K562 (cell line): Measurements from ENCODE around the gene PTH2. TPM values are rescaled to one million over a fixed set of nuclear protein-coding genes. Genes with fewer than 3 reads are reported as not detected.

Experiments used
- ATAC-seq: fragments of 200-7000 bp; cut with Tn5 transposase; 3 replicates; pipeline ENCODE4 v1.9.1; 2020; ENCODE audit warnings: moderate library complexity
- BruUV-seq: library from RNA; stranded (reverse); fragments of 400-500 nt; replicated peaks from 2 replicates; lab custom pipeline; 2021; lab: Mats Ljungman, UMichigan
- CTCF ChIA-PET: fragments of 300-600 bp; formaldehyde crosslinking; extraction: SDS; loops from one replicate; lab custom pipeline; 2021; ENCODE audit warnings: low intra/inter-chr PET ratio; lab: Yijun Ruan, JAX
- POLR2A ChIA-PET: fragments of 300-600, 350-650 bp; sonication (Branson Sonifier 250); formaldehyde crosslinking; extraction: SDS; loops from one replicate; lab custom pipeline; 2021; ENCODE audit warnings: antibody characterized with exemption, inconsistent platforms; lab: Yijun Ruan, JAX
- DNase-seq, 4 experiments: peaks; one replicate each; pipeline versions ENCODE4 v3.0.0 to v3.0.0-alpha.2; 2011 to 2018; ENCODE audit warnings: low spot score in 3 of 4, mixed read lengths in 3 of 4; ENCODE audit errors: extremely low read depth in 1 of 4
- FAIRE-seq: peaks from 2 replicates; lab custom pipeline; 2011; peaks lifted over from hg19 to GRCh38; lab: Jason Lieb, UNC
- H2AFZ ChIP-seq: 2 replicates; pipeline ENCODE4 v1.6.0; 2011; ENCODE audit warnings: low read depth, low read length, control low read depth, inconsistent platforms
- H3K27ac ChIP-seq: fragments of 200-600 bp; 3 replicates; pipeline ENCODE4 v1.8.0; 2011; ENCODE audit warnings: low read depth, mild to moderate bottlenecking, control low read depth, inconsistent platforms, low read length, moderate library complexity, mixed read lengths; ENCODE audit errors: extremely low read depth
- H3K27me3 ChIP-seq, 2 experiments: fragments of 300-600 bp in 1 of 2; 2 replicates in 1 of 2; 3 replicates in 1 of 2; pipeline versions ENCODE4 v1.6.0 to v1.8.0; 2011; ENCODE audit warnings: inconsistent platforms in 2 of 2, low read length in 2 of 2, mild to moderate bottlenecking in 1 of 2, mixed read lengths in 1 of 2, moderate library complexity in 1 of 2; ENCODE audit not compliant: control insufficient read depth in 2 of 2, insufficient read depth in 2 of 2
- H3K36me3 ChIP-seq: fragments of 300-600 bp; 3 replicates; pipeline ENCODE4 v1.8.0; 2011; ENCODE audit warnings: mild to moderate bottlenecking, low read length, inconsistent platforms; ENCODE audit not compliant: control insufficient read depth, insufficient read depth
- H3K4me1 ChIP-seq, 2 experiments: fragments of 200-600 bp in 1 of 2; replicated peaks in 1 of 2; 2 replicates in 1 of 2; 3 replicates in 1 of 2; pipeline versions ENCODE4 v1.5.1 to v1.8.0; 2011; ENCODE audit warnings: inconsistent platforms in 2 of 2, low read length in 2 of 2, mild to moderate bottlenecking in 1 of 2, mixed read lengths in 1 of 2, moderate library complexity in 1 of 2; ENCODE audit not compliant: control insufficient read depth in 2 of 2, insufficient read depth in 2 of 2
- H3K4me2 ChIP-seq: 2 replicates; pipeline ENCODE4 v1.6.1; 2011; ENCODE audit warnings: low read length, control low read depth, inconsistent platforms, mixed read lengths; ENCODE audit not compliant: insufficient read depth
- H3K4me3 ChIP-seq: fragments of 200-600 bp; sonication (generic), shearing (Covaris generic); 2 replicates; pipeline ENCODE4 v1.5.1; 2016; ENCODE audit warnings: control low read depth, inconsistent platforms
- H3K79me2 ChIP-seq: fragments of 200-600 bp; 3 replicates; pipeline ENCODE4 v1.8.0; 2011; ENCODE audit warnings: low read length, inconsistent platforms; ENCODE audit not compliant: control insufficient read depth, insufficient read depth
- H3K9ac ChIP-seq, 2 experiments: 2 replicates each; pipeline versions ENCODE4 v1.6.0 to v1.6.1; 2011; ENCODE audit warnings: low read depth in 2 of 2, low read length in 2 of 2, control low read depth in 1 of 2, inconsistent platforms in 1 of 2, mild to moderate bottlenecking in 1 of 2, mixed read lengths in 1 of 2; ENCODE audit not compliant: insufficient read depth in 1 of 2
- H3K9me1 ChIP-seq: one replicate; pipeline ENCODE4 v1.6.0; 2011; ENCODE audit warnings: inconsistent platforms, mild to moderate bottlenecking, low read length, moderate library complexity; ENCODE audit not compliant: control insufficient read depth, insufficient read depth
- H3K9me3 ChIP-seq: replicated peaks from 2 replicates; pipeline ENCODE4 v1.5.1; 2011; ENCODE audit warnings: low read depth, low read length, inconsistent platforms; ENCODE audit not compliant: control insufficient read depth, insufficient read depth
- H4K20me1 ChIP-seq: replicated peaks from 2 replicates; pipeline ENCODE4 v1.6.1; 2011; ENCODE audit warnings: low read length, inconsistent platforms, mixed read lengths; ENCODE audit not compliant: control insufficient read depth, insufficient read depth
- DMBX1 ChIP-seq: fragments of 250-450 bp; sonication (Bioruptor Pico); IDR thresholded peaks from 2 replicates; pipeline ENCODE4 v1.8.0; 2022; ENCODE audit warnings: inconsistent platforms, mild to moderate bottlenecking, moderate library complexity, borderline replicate concordance
- IFI16 ChIP-seq: fragments of 250-450 bp; sonication (Bioruptor Pico); IDR thresholded peaks from 2 replicates; pipeline ENCODE4 v2.1.2; 2022; ENCODE audit warnings: mild to moderate bottlenecking, inconsistent platforms
- KLF16 ChIP-seq: IDR thresholded peaks from 2 replicates; pipeline ENCODE4 v1.6.1; 2016; ENCODE audit warnings: antibody characterized with exemption
- L3MBTL2 ChIP-seq: fragments of 450-650 bp; IDR thresholded peaks from 2 replicates; pipeline ENCODE4 v1.6.1; 2016; ENCODE audit warnings: mild to moderate bottlenecking, moderate library complexity
- LEF1 ChIP-seq: fragments of 450-650 bp; IDR thresholded peaks from 2 replicates; pipeline ENCODE4 v1.6.1; 2016; ENCODE audit warnings: mild to moderate bottlenecking
- POLR2G ChIP-seq: fragments of 200-400 bp; formaldehyde crosslinking; IDR thresholded peaks from 2 replicates; pipeline ENCODE4 v1.6.1; 2017; ENCODE audit warnings: low read depth, mild to moderate bottlenecking, antibody characterized with exemption, low read length, moderate library complexity
- RBFOX2 ChIP-seq: fragments of 200-400 bp; formaldehyde crosslinking; IDR thresholded peaks from 2 replicates; pipeline ENCODE4 v1.6.1; 2017; ENCODE audit warnings: low read depth, mild to moderate bottlenecking, low read length, moderate library complexity
- RBM25 ChIP-seq: fragments of 200-400 bp; formaldehyde crosslinking; IDR thresholded peaks from 2 replicates; pipeline ENCODE4 v1.6.1; 2018; ENCODE audit warnings: low read length, low read depth, moderate library complexity; ENCODE audit not compliant: severe bottlenecking
- RBM39 ChIP-seq: fragments of 200-400 bp; formaldehyde crosslinking; optimal IDR thresholded peaks from 2 replicates; pipeline ENCODE3; 2018; ENCODE audit warnings: low read depth, low read length
- SMAD4 ChIP-seq: fragments of 250-450 bp; sonication (Bioruptor Pico); conservative IDR thresholded peaks from 2 replicates; pipeline ENCODE4 v1.8.0; 2021; ENCODE audit warnings: inconsistent platforms, mild to moderate bottlenecking, moderate library complexity
- TAF9B ChIP-seq: fragments of 450-650 bp; IDR thresholded peaks from 2 replicates; pipeline ENCODE4 v1.6.1; 2018; ENCODE audit warnings: mild to moderate bottlenecking; ENCODE audit not compliant: partially characterized antibody
- TRIM28 ChIP-seq: fragments of 450-650 bp; IDR thresholded peaks from 2 replicates; pipeline ENCODE4 v1.6.1; 2017
- ZFX ChIP-seq: sonication (generic); formaldehyde crosslinking; IDR thresholded peaks from 2 replicates; pipeline ENCODE4 v1.8.0; 2022; ENCODE audit warnings: mild to moderate bottlenecking, missing genetic modification reagents, moderate library complexity
- ZNF165 ChIP-seq: fragments of 250-450 bp; sonication (Bioruptor Pico); IDR thresholded peaks from 2 replicates; pipeline ENCODE4 v1.4.0; 2020; ENCODE audit warnings: borderline replicate concordance
- ZNF253 ChIP-seq: fragments of 250-450 bp; sonication (Bioruptor Pico); conservative IDR thresholded peaks from 2 replicates; pipeline ENCODE4 v1.6.1; 2021; ENCODE audit warnings: mild to moderate bottlenecking
- ZNF830 ChIP-seq: fragments of 250-450 bp; sonication (Bioruptor Pico); IDR thresholded peaks from 2 replicates; pipeline ENCODE4 v1.5.0; 2021; ENCODE audit warnings: mild to moderate bottlenecking
- WGBS: fragments of 100-300 bp; shearing (Covaris generic); methylation state at CpG from one replicate; pipeline ENCODE4 v1.1.6; 2016; ENCODE audit warnings: low coverage, mixed read lengths; ENCODE audit not compliant: insufficient coverage; ENCODE audit errors: missing lambda C conversion rate; 5-methylcytosine and 5-hydroxymethylcytosine counted together
- in situ Hi-C: fragments of 300-500 bp; cut with MboI; formaldehyde crosslinking; loops from 4 replicates; pipeline ENCODE4 v1.15.0; 2018; ENCODE audit warnings: inconsistent platforms, mixed read lengths
- intact Hi-C: fragments of 100-400 bp; cut with micrococcal nuclease; formaldehyde crosslinking; loops from 2 replicates; pipeline ENCODE4 v1.14.2; 2022
- polyA plus RNA-seq, 8 experiments: library from polyadenylated mRNA; depleted of rRNA in 4 of 8; stranded (reverse) in 5 of 8; unstranded in 3 of 8; fragments of >200 nt; fragmentation: Nextera tagmentation in 2 of 8; fragmentation: Illumina TruSeq in 1 of 8; extraction: Ambion mirVana in 2 of 8; extraction: Trizol in 1 of 8; gene quantifications; 2 replicates each; pipeline versions ENCODE4 v1.2.1 to v1.2.3, GENCODE V29; 2011 to 2014; ENCODE audit warnings: inconsistent platforms in 1 of 8, missing spikeins in 1 of 8
- total RNA-seq, 7 experiments: library from RNA; depleted of rRNA in 6 of 7; stranded (reverse); fragments of >200 nt in 6 of 7; fragmentation: Illumina TruSeq in 2 of 7; extraction: Trizol in 2 of 7; gene quantifications; 2 replicates each; pipeline versions ENCODE4 v1.2.1 to v1.2.3, GENCODE V29; 2011 to 2021; ENCODE audit warnings: low replicate concordance in 1 of 7
- TF ChIP-seq, protein P1 (sequence below): fragments of 250-450 bp; sonication (Bioruptor Pico); IDR thresholded peaks from 2 replicates; pipeline ENCODE4 v1.4.0; 2020; ENCODE audit warnings: mild to moderate bottlenecking, moderate library complexity
- TF ChIP-seq, protein P2 (sequence below): fragments of 250-450 bp; sonication (Bioruptor Pico); IDR thresholded peaks from 2 replicates; pipeline ENCODE4 v1.5.0; 2021; ENCODE audit warnings: mild to moderate bottlenecking, moderate library complexity
- TF ChIP-seq, protein P3 (sequence below): sonication (generic); formaldehyde crosslinking; IDR thresholded peaks from 2 replicates; pipeline ENCODE4 v1.8.0; 2022; ENCODE audit warnings: mild to moderate bottlenecking, missing genetic modification reagents

PTH2 gene
- total and polyA plus RNA-seq, 9 of the 15 experiments (the other 6 are each of a cell fraction or from before 2014, with no cell fraction given) = 1.3 TPM; not detected in 8

DNA sequence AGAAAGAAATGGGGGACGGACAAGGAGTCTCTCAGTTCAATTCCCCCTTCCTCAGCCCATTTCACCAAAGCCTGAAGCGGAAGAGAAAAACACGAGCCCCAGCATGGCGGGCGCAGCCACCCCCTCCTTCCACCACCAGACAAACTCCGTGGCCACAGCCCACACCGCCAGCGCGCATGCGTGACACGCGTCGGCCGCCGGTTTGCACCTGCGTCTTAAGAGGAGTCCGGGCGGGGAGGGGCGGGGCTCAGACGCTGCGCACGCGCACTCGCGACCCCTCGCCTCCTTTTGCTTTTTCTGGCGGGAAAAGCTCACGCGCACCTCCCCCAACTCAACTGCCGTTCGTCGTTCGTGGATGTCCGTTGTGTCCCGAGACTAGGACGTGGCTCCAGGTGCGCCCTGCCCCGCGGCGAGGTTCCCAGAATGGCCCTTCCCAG lies 35.3 kb downstream of the PTH2 start, which contains the start of gene KASH5:
KASH5 (plus strand) TSS at position 314 of the 437 bp plus-strand sequence. CDS start 2,635 bp downstream, outside the sequence.
- peak; percentile 51 for FAIRE-seq
- Histone ChIP-seq H3K9me1 (no peaks in the 10 kb centered on the region), H4K20me1 (no peaks in the 10 kb centered on the region), H3K36me3 (no peaks in the 10 kb centered on the region), H2AFZ (peak within 1 kb of the TSS; percentile 74), H3K4me3 (no peak within 1 kb of the TSS), H3K9ac (peak within 1 kb of the TSS; percentile 65 to 81), H3K4me2 (peak within 1 kb of the TSS; percentile 53), H3K9me3 (peaks cover 3% of the 10 kb centered on the region; the same call in 1 of the 2 replicates), H3K27ac (peak within 1 kb of the TSS; percentile 85), H3K79me2 (no peaks in the 10 kb centered on the region), H3K27me3 (no peaks in the 10 kb centered on the region), H3K4me1 (peaks cover 7 to 37% of the 10 kb centered on the region in 2 experiments; a peak in 4 of 5 replicates)
- 36% methylated on average over 13 of the region's 40 CpGs for WGBS
- CTCF ChIA-PET = interaction anchor here (0.7 kb wide), 1 partner anchor 56 kb away, joined by 5 read pairs; no protein-coding TSS in a partner anchor
- intact Hi-C loops (no loop called here), in situ Hi-C loops (no loop called here)
- no TSS peak for BruUV-seq
- ATAC-seq = peak; percentile 65
- peak; percentile 85 to 90 (median 86) for DNase-seq
- POLR2A ChIA-PET = interaction anchor here (0.8 kb wide), 1 partner anchor 12 kb away, joined by 4 read pairs; no protein-coding TSS in a partner anchor
- TF ChIP-seq TRIM28 (no peak), RBFOX2 (peak; percentile 75), L3MBTL2 (peak; percentile 98), ZFX (CRISPR knock-in tag) (no peak), DMBX1 (no peak), ZNF830 (CRISPR knock-in tag) (no peak), KLF16 (no peak), SMAD4 (CRISPR knock-in tag) (no peak), POLR2G (peak; percentile 71), TAF9B (no peak), RBM25 (no peak), RBM39 (no peak), ZNF165 (no peak), ZNF253 (CRISPR knock-in tag) (no peak), IFI16 (CRISPR knock-in tag) (no peak), LEF1 (no peak)
- TF ChIP-seq, protein P1, sequence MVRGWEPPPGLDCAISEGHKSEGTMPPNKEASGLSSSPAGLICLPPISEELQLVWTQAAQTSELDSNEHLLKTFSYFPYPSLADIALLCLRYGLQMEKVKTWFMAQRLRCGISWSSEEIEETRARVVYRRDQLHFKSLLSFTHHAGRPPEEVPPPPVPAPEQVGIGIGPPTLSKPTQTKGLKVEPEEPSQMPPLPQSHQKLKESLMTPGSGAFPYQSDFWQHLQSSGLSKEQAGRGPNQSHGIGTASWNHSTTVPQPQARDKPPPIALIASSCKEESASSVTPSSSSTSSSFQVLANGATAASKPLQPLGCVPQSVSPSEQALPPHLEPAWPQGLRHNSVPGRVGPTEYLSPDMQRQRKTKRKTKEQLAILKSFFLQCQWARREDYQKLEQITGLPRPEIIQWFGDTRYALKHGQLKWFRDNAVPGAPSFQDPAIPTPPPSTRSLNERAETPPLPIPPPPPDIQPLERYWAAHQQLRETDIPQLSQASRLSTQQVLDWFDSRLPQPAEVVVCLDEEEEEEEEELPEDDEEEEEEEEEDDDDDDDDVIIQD (CRISPR knock-in tag) = no peak
- TF ChIP-seq, protein P2, sequence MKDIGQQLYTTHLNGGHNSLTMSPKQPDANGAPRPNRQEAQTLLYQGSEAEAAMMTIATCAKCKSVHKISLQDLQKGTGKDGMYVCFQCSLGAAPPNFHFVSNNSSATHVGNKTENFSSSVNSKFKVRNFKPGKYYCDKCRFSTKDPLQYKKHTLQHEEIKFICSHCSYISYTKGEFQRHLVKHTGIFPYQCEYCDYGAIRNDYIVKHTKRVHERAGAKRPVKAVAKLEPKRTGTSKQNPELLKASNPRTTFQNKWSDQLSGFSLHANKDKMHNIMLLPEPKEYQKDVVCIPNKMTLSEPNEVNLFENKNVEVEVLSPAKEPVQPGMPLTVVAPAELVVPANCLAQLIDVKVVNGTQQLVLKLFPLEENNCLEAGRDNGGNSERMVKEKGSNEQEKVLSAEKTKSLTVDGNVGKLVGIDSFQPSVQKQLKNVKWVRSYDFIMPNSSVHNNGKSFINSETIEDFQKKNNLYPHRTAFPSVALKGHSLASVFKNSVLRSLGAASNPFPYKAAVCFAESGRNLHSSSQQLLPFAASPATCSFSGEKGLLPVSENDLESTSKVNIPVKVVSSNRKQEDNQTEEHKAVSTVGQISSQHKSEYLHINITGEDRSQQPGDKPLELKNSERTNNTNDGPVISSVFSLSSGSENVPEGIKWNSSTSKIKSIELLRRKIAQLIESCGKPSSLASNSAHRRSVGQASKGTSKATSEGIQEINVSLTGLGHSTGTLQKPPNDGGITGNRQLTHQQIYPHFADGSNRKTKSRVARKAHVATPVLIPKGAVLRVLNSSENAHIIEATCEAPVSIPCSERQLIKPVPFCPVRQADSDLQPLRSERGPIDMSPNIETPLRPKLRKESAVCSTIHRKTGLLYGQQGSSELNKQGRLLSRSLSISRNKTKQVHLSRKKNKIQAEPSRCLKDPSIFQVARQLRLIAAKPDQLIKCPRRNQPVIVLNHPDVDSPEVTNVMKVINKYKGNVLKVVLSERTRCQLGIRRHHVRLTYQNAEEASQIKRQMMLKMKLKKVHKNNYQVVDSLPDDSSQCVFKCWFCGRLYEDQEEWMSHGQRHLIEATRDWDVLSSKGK = no peak
- TF ChIP-seq, protein P3, sequence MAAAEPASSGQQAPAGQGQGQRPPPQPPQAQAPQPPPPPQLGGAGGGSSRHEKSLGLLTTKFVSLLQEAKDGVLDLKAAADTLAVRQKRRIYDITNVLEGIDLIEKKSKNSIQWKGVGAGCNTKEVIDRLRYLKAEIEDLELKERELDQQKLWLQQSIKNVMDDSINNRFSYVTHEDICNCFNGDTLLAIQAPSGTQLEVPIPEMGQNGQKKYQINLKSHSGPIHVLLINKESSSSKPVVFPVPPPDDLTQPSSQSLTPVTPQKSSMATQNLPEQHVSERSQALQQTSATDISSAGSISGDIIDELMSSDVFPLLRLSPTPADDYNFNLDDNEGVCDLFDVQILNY (CRISPR knock-in tag) = no peak
